HG03095 (cell line): ENCODE measurements around the gene NUMBL.
A peak's percentile ranks its signal among the peaks of the same experiment; 100 is the strongest.

Source experiments
- ATAC-seq: cut with Tn5 transposase; IDR thresholded peaks from one replicate; pipeline ENCODE4 v1.9.1; 2021; ENCODE audit warnings: moderate library complexity; ENCODE audit not compliant: unreplicated experiment

NUMBL gene

DNA sequence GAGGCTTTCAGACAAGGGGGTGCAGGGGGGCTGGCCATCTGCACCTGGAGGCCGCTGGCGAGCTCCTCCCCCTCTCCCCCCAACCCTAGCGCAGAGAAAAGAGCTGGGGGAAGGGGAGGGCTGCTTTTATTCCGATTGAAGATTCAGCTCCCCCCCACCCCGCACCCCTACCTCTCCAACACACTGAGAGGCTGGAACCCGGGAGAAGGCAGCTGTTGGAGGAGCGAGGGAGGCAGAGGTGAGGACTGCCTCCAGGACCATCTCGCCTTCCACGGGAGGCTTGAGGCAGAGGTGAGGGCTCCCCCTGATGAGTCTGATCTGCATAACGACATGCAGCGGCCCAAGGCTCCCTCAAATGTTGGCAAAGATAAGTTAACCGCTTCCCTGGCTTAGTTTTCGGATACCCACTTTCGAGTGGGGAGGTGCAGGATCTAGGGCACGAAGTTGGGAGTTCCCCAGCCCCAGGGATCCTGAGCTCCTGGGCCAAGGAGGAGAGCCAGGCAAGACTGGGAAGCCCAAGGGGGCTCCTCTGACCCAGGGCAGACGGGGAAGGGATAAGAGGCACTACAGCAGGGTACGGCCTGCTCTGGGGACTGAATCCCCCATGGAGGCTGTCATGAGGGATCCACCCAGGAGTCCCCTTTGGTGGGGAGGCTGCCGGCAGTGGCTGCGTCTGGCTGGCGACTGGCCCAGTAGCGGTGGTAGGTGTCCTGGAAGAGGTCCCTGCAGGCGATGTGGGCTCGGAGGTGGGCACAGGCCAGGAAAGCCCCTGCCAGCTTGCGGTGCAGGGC, 1.2 kb upstream of the NUMBL start:
- ATAC-seq: no peak

DNA sequence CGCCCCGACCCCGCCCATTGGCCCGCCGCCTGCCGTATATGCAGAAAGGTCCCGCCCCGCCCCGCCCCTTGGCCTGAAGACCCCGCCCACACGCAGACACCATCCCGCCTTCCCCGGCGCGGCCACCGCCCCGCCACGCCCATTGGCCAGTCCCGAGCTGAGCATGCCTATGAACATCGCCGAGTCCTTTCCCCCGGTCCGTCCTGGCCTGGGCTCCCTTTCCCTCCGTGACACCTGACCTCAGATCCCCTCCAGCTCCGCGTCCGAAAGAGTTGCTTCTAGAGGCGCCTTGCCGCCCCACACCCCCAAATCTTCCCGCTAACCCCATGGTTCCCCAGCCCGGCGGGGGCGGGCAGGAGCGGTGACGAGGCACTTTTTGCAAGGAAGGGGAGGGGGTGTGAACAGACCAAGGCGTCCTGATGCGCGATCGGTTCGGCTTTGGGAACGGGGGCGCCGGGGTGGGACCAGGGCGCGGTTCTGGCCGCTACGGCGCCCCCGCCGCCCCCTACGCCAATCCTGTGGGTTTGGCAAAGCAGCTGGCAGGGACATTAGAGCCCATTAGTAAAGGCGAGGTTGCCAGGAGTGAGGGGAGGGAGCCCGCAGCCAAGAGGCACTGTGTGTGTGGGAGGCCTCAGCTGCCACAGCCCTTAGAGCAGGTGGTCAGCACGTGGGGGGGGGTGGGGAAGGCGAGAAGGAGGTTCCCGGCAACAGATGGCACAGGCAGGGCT, 406 bp upstream of the NUMBL start:
- ATAC-seq: peak; percentile 44

DNA sequence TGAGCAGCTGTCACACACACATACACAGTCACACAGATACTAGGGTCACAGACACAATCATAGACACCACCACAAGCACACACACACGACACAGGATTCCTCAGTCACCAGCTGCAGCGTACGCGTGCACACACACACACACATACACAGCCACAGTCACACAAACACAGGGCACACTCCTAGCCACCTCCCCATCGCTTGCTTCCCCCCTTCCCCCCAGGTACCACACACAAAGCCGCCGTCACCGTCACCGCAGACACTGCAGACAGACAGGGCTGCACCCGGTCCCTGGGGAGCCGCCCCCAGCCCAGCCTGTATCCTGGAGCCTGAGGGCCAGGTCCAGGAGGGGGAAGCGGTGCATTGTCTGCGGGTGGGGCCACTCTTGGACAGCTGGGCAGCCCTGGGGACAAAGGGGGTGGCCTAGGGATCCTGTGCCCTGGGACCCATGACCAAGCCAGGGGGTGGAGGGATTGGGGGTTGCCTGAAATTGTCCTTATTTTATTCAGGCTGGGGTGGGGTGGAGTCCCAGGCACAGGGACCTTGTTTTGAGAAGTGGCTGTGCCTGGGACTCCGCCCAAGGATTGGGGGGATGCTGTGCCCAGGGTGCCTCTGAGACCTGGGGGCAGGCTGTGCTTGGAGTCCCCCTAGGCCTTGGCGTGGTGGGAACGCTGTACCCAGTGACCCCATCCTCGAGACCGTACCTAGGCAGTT, 957 bp downstream of the NUMBL start:
- no peak for ATAC-seq

- ATAC-seq: no peak
Observed at GRCh38 chr19:40688987-40689338, 1.5 kb downstream of the NUMBL start.

GRCh38 chr19:40688309-40688708, 2.1 kb downstream of the NUMBL start:
- no peak for ATAC-seq

DNA sequence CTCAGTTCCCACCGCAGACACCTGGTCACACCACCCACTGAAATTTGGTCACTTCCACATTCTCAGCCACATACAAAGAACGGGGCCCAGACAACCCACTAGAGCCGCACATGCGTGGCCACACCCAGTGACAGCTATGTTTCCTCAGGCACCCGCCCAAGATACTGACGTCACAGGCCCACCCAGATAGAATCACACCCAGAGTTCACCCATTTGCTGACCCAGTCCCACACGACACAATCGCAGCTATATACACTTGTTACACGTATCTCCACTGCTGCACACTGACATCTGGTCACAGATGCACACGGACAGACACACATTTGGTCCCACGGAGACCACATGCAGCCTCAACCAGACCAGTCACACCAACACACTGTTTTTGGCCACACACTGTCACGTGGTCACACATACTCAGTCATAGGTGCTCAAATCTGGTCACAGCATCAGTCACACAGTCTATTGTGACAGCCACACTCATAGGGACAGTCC, 2.9 kb downstream of the NUMBL start:
- ATAC-seq: no peak

GRCh38 chr19:40686882-40687524, 3.4 kb downstream of the NUMBL start:
- ATAC-seq: no peak

DNA sequence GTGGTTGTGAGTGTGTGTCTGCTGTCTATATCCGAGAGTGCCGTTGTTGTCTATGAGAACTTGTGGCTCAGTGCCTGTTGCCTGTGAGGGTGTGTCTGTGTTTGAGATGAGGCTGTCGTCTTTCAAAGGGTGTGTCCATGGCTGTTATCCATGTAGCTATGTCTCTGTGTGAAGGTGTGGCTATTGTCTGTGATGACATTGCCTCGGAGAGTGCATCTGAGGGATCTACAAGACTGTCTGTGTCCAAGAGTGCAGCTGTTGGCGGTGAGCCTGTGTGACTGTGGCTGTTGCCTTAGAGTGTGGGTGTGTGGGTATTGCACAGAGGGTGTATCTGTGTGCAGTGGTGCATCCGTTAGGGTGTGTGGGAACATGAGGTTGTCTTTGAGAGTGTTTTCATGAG, 4.9 kb downstream of the NUMBL start:
- no peak for ATAC-seq

- no peak for ATAC-seq
Observed at GRCh38 chr19:40685016-40685526, 5.4 kb downstream of the NUMBL start.

GRCh38 chr19:40684280-40684679, 6.2 kb downstream of the NUMBL start:
- ATAC-seq: no peak

- ATAC-seq: no peak
Observed at GRCh38 chr19:40683437-40683836, 7.0 kb downstream of the NUMBL start.

- ATAC-seq: no peak
Observed at GRCh38 chr19:40682431-40682964, 8.0 kb downstream of the NUMBL start.

- ATAC-seq: no peak
Observed at GRCh38 chr19:40681039-40681438, 9.4 kb downstream of the NUMBL start.

DNA sequence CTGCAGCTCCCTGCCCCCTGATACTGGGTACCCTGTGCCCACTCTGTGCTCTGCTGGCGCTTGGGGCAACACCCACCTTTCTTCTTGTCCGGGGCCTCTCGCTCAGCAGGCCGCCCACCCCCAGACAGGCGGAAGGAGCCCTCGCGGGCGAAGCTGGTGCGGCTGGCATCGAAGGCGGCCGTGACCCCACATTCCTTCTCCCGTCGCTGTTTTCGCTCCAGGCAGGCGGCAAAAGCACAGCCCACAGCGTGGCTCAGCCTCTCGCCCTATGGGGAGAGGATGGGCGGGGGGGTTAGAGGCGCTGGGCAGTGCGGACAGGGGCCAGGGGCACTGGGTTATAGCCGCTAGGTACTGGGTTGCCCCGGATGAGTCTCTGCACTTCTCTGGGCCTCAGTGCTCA, 13.3 kb downstream of the NUMBL start:
- no peak for ATAC-seq

GRCh38 chr19:40674291-40674690, 16.2 kb downstream of the NUMBL start:
- no peak for ATAC-seq

DNA sequence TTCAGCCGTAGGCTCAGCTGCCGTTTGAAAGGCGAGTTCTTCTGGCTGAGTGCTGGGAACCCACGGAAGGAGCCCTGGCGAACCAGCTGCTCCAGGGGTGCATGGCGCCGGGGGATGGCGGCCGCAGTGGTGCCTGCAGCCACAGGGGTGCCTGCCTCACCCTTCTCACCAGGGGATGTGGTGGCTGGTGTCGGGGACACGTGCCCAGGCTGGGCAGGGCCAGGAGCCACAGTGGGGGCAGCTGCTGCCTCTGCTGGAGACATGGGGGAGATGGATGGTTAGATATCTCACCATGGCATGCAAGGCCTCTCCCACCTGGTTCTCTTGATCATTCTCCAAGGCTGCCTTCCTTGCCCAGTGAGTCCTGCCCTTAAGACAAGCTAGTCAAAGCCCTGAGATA, 17.1 kb downstream of the NUMBL start:
- ATAC-seq: no peak

DNA sequence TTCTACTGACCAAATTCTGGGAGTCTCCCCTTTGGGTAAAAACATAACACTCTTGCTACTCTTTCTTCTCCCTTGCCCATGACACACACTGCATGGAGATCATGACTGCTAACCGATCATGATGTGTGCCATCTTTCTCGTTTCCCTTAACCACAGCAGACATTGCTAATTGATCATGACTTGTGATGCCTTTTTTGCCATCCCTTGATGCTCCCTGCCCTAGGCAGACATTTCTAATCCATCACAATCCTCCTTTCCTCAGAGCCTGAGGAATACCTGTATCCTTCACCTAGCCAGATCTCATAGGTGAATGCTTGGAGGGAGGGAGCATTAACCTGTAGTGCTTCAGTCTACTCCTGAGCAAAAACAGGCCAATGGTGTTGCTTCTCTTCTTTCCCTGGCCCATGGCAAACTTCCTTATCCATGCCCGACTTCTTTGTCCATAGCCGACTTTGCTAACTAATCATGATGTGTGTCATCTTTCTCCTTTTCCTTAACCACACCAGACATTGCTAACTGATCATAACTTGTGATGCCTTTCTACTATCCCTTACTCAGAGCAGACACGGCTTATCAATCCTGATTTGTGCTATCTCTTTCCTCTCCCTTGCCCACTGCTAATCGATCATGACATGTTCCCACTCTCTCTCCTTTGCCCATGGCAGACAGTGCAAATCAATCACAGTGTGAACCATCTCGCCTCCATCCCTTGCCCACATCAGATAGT, 17.7 kb downstream of the NUMBL start:
- ATAC-seq: no peak

DNA sequence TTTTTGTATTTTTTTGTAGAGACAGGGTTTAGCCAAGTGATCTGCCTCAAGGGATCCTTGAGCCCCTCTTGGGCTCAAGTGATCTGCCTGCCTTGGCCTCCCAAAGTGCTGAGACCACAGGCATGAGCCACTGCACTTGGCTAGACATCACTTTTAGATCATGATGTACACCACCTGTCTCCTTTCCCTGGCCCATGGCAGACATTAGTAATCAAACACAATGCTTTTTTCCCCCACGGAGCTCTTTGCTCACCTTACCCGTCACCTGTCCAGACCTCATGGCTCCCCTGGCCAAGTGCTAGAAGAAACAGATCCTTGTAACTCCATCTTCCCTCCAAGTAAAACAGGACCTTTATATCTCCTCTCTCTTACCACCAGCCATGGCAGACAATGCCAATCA, 18.4 kb downstream of the NUMBL start:
- ATAC-seq: no peak

- ATAC-seq: no peak
Observed at GRCh38 chr19:40671404-40671803, 19.0 kb downstream of the NUMBL start.

DNA sequence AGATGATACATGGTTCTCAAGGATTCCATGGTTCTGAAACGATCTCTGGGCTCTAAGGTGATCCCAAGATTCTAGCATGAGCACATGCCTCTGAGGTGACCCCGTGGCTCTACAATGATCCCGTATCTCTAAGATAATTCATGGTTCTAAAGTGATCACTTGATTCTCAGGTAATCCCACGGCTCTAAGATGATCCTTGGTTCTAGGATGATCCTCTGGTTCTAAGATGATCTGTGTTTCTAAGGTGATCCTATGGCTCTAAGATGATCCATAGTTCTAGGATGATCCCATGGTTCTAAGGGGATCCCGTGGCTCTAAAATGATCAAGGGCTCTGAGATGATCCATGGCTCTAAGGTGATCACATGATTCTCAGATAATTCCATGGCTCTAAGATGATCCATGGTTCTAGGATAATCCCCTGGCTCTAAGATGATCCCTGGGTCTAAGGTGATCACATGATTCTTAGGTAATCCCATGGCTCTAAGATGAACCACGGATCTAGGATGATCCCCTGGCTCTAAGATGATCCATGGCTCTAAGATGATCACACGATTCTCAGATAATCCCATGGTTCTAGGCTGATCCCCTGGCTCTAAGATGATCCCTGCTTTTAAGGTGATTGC, 21.3 kb downstream of the NUMBL start:
- ATAC-seq: no peak
